K562 (cell line): ENCODE results near the gene AQP9. TPM values are rescaled to one million over a fixed set of nuclear protein-coding genes. Genes with fewer than 3 reads are reported as not detected.

Experiments
- CBFA2T3 ChIP-seq: fragments of 450-650 bp; IDR thresholded peaks from 2 replicates; pipeline ENCODE4 v1.6.1; 2017
- CREBBP ChIP-seq: IDR thresholded peaks from one replicate; pipeline ENCODE4 v1.6.1; 2012; ENCODE audit warnings: low read depth, mild to moderate bottlenecking, control low read depth, inconsistent platforms, low read length
- E2F4 ChIP-seq: sonication (generic); formaldehyde crosslinking; IDR thresholded peaks from 2 replicates; pipeline ENCODE4 v1.8.0; 2022; ENCODE audit warnings: mild to moderate bottlenecking, low read depth, missing genetic modification reagents
- FOXJ2 ChIP-seq: fragments of 200-800 bp; sonication (Bioruptor generic); IDR thresholded peaks from 2 replicates; pipeline ENCODE4 v1.6.1; 2016; ENCODE audit warnings: missing genetic modification characterization, missing compliant biosample characterization
- GATA2 ChIP-seq: sonication (generic); formaldehyde crosslinking; IDR thresholded peaks from 2 replicates; pipeline ENCODE4 v1.4.0; 2020; ENCODE audit warnings: mild to moderate bottlenecking, missing genetic modification reagents
- MTA3 ChIP-seq: fragments of 450-650 bp; formaldehyde crosslinking; IDR thresholded peaks from 2 replicates; pipeline ENCODE4 v1.6.1; 2017; ENCODE audit warnings: mild to moderate bottlenecking, borderline replicate concordance
- NR4A1 ChIP-seq, 2 experiments: fragments of 250-450 bp in 1 of 2; fragments of 450-650 bp in 1 of 2; sonication (Bioruptor Pico) in 1 of 2; IDR thresholded peaks; 2 replicates each; pipeline versions ENCODE4 v1.4.0 to v1.6.1; 2016 to 2020; ENCODE audit warnings: mild to moderate bottlenecking in 2 of 2, missing compliant biosample characterization in 1 of 2, missing genetic modification characterization in 1 of 2, moderate library complexity in 1 of 2
- PHF20 ChIP-seq: fragments of 450-650 bp; IDR thresholded peaks from 2 replicates; pipeline ENCODE4 v1.6.1; 2018; ENCODE audit not compliant: partially characterized antibody
- RAD21 ChIP-seq, 2 experiments: fragments of 250-450 bp in 1 of 2; fragments of 450-650 bp in 1 of 2; sonication (Bioruptor Pico) in 1 of 2; formaldehyde crosslinking in 1 of 2; IDR thresholded peaks in 1 of 2; conservative IDR thresholded peaks in 1 of 2; 2 replicates each; pipeline versions ENCODE4 v1.4.0 to v1.8.0; 2020 to 2022; ENCODE audit warnings: mild to moderate bottlenecking in 2 of 2, moderate library complexity in 1 of 2
- THRB ChIP-seq: fragments of 450-650 bp; formaldehyde crosslinking; conservative IDR thresholded peaks from 2 replicates; pipeline ENCODE4 v1.4.0; 2022; ENCODE audit warnings: mild to moderate bottlenecking, missing genetic modification characterization
- ZBED1 ChIP-seq: IDR thresholded peaks from 2 replicates; pipeline ENCODE4 v1.6.1; 2014
- ZBTB40 ChIP-seq, 2 experiments: fragments of 450-650 bp in 1 of 2; sonication (generic) in 1 of 2; formaldehyde crosslinking in 1 of 2; IDR thresholded peaks; 2 replicates each; pipeline versions ENCODE4 v1.7.1 to v1.9.0; 2016 to 2022; ENCODE audit warnings: inconsistent platforms in 1 of 2, mild to moderate bottlenecking in 1 of 2, missing genetic modification reagents in 1 of 2
- polyA plus RNA-seq, 8 experiments: library from polyadenylated mRNA; depleted of rRNA in 4 of 8; stranded (reverse) in 5 of 8; unstranded in 3 of 8; fragments of >200 nt; fragmentation: Nextera tagmentation in 2 of 8; fragmentation: Illumina TruSeq in 1 of 8; extraction: Ambion mirVana in 2 of 8; extraction: Trizol in 1 of 8; gene quantifications; 2 replicates each; pipeline versions ENCODE4 v1.2.1 to v1.2.3, GENCODE V29; 2011 to 2014; ENCODE audit warnings: inconsistent platforms in 1 of 8, missing spikeins in 1 of 8
- total RNA-seq, 7 experiments: library from RNA; depleted of rRNA in 6 of 7; stranded (reverse); fragments of >200 nt in 6 of 7; fragmentation: Illumina TruSeq in 2 of 7; extraction: Trizol in 2 of 7; gene quantifications; 2 replicates each; pipeline versions ENCODE4 v1.2.1 to v1.2.3, GENCODE V29; 2011 to 2021; ENCODE audit warnings: low replicate concordance in 1 of 7

Gene AQP9
- total and polyA plus RNA-seq, 9 of the 15 experiments (the other 6 are each of a cell fraction or from before 2014, with no cell fraction given), result 0.04 to 0.33 (median 0.07) TPM; not detected in 4

GRCh38 chr15:58221591-58222241 lies 83.5 kb downstream of the AQP9 start (continued):
- no peak for TF ChIP-seq ZBTB40 (IDR thresholded peaks at IDR 0.05)
- TF ChIP-seq ZBTB40 (CRISPR knock-in tag; IDR thresholded peaks at IDR 0.05), result no peak
- TF ChIP-seq ZBED1, result no peak
- peak; percentile 84 to 91 for TF ChIP-seq RAD21 (CRISPR knock-in tag; conservative IDR thresholded peaks at IDR 0.05 in 1 of 2, IDR thresholded peaks at IDR 0.05 in 1 of 2)
- TF ChIP-seq FOXJ2 (tag), result no peak
- no peak for TF ChIP-seq THRB (CRISPR knock-in tag)
- no peak for TF ChIP-seq NR4A1 (CRISPR knock-in tag; IDR thresholded peaks at IDR 0.05)
- no peak for TF ChIP-seq NR4A1 (tag; IDR thresholded peaks at IDR 0.05)
- TF ChIP-seq MTA3, result no peak
- TF ChIP-seq GATA2 (CRISPR knock-in tag), result 0 out of 2 replicates have a peak, but pooled peaks have one; percentile 8
- TF ChIP-seq CREBBP, result no peak
- no peak for TF ChIP-seq CBFA2T3
- no peak for TF ChIP-seq E2F4 (CRISPR knock-in tag)
- TF ChIP-seq PHF20, result no peak
